B cell (primary cell): ENCODE data around the gene AKAP6. TPM values are rescaled to one million over a fixed set of nuclear protein-coding genes. Genes with fewer than 3 reads are reported as not detected.

Source experiments
- ATAC-seq: fragments of 200-7000 bp; cut with Tn5 transposase; one replicate; pipeline ENCODE4 v1.10.0; 2021; ENCODE audit warnings: low read depth, mild to moderate bottlenecking, moderate number of reproducible peaks, moderate library complexity
- CTCF ChIA-PET: fragments of 350-600 bp; sonication (Branson Sonifier 250); formaldehyde crosslinking; loops from one replicate; lab custom pipeline; 2021; ENCODE audit warnings: antibody characterized with exemption, inconsistent platforms; lab: Charles Lee
- POLR2A ChIA-PET: fragments of 350-600 bp; sonication (Branson Sonifier 250); formaldehyde crosslinking; loops from one replicate; lab custom pipeline; 2021; ENCODE audit warnings: antibody characterized with exemption; lab: Charles Lee
- DNase-seq: peaks from one replicate; pipeline ENCODE4 v3.0.0; 2013
- H2AFZ ChIP-seq: 2 replicates; pipeline ENCODE4 v1.6.1; 2012; ENCODE audit warnings: mild to moderate bottlenecking, low read depth, low read length; ENCODE audit not compliant: insufficient read depth, poor library complexity, severe bottlenecking
- H3K27ac ChIP-seq, 2 donors: 1 replicate in 1 of 2; 2 replicates in 1 of 2; pipeline ENCODE4 v1.5.1; 2012 to 2013; ENCODE audit warnings: low read length in 2 of 2, mild to moderate bottlenecking in 2 of 2, moderate library complexity in 1 of 2
- H3K27me3 ChIP-seq, 4 experiments: fragments of 200-600 bp in 1 of 4; sonication (generic) in 1 of 4; replicated peaks in 1 of 4; 1 replicate in 2 of 4; 2 replicates in 2 of 4; pipeline versions ENCODE4 v1.6.1 to v1.7.0; 2013 to 2016; ENCODE audit warnings: low read length in 3 of 4, mild to moderate bottlenecking in 2 of 4, mixed read lengths in 1 of 4, moderate library complexity in 1 of 4; ENCODE audit not compliant: insufficient read depth in 4 of 4, control insufficient read depth in 3 of 4; ENCODE audit errors: control extremely low read depth in 1 of 4
- H3K36me3 ChIP-seq, 2 experiments: replicated peaks in 1 of 2; 1 replicate in 1 of 2; 2 replicates in 1 of 2; pipeline versions ENCODE4 v1.6.1 to v1.7.1; 2013; ENCODE audit warnings: low read length in 1 of 2; ENCODE audit not compliant: insufficient read depth in 2 of 2, control insufficient read depth in 1 of 2; ENCODE audit errors: control extremely low read depth in 1 of 2, extremely low read depth in 1 of 2
- H3K4me1 ChIP-seq, 2 donors: fragments of 200-600 bp in 1 of 2; sonication (generic) in 1 of 2; 1 replicate in 1 of 2; 2 replicates in 1 of 2; pipeline versions ENCODE4 v1.5.1 to v1.6.1; 2013 to 2017; ENCODE audit warnings: low read length in 2 of 2; ENCODE audit not compliant: control insufficient read depth in 2 of 2, insufficient read depth in 2 of 2
- H3K4me2 ChIP-seq: replicated peaks from 2 replicates; pipeline ENCODE3; 2012; ENCODE audit warnings: mild to moderate bottlenecking, low read depth, low read length; ENCODE audit not compliant: poor library complexity, severe bottlenecking
- H3K4me3 ChIP-seq, 5 experiments: fragments of 200-600 bp in 1 of 5; sonication (generic) in 1 of 5; 1 replicate in 3 of 5; 2 replicates in 2 of 5; pipeline versions ENCODE4 v1.5.1 to v1.7.0; 2011 to 2016; ENCODE audit warnings: low read length in 4 of 5, mild to moderate bottlenecking in 4 of 5, low read depth in 2 of 5, control low read depth in 1 of 5, moderate library complexity in 1 of 5; ENCODE audit not compliant: insufficient read depth in 1 of 5; ENCODE audit errors: control extremely low read depth in 1 of 5, extremely low read depth in 1 of 5
- H3K79me2 ChIP-seq: fragments of 200-600 bp; sonication (generic); one replicate; pipeline ENCODE4 v1.6.0; 2016; ENCODE audit warnings: low read length; ENCODE audit not compliant: control insufficient read depth, insufficient read depth
- H3K9ac ChIP-seq: fragments of 200-600 bp; sonication (generic); 2 replicates; pipeline ENCODE4 v1.6.1; 2017; ENCODE audit warnings: mild to moderate bottlenecking, low read length, moderate library complexity
- H3K9me3 ChIP-seq, 3 donors: one replicate each; pipeline versions ENCODE4 v1.6.1 to v1.7.1; 2013; ENCODE audit warnings: low read length in 2 of 3; ENCODE audit not compliant: control insufficient read depth in 2 of 3, insufficient read depth in 1 of 3; ENCODE audit errors: control extremely low read depth in 1 of 3
- H4K20me1 ChIP-seq: 2 replicates; pipeline ENCODE4 v1.6.0; 2012; ENCODE audit warnings: mild to moderate bottlenecking, low read length; ENCODE audit not compliant: insufficient read depth, control insufficient read depth, poor library complexity, severe bottlenecking
- H3K27ac Mint-ChIP-seq: one replicate; pipeline ENCODE4 v1.8.0; 2021; ENCODE audit warnings: mixed read lengths
- H3K27me3 Mint-ChIP-seq: one replicate; pipeline ENCODE4 v1.8.0; 2021; ENCODE audit warnings: mixed read lengths
- H3K4me1 Mint-ChIP-seq: one replicate; pipeline ENCODE4 v1.8.0; 2021; ENCODE audit warnings: mixed read lengths
- H3K4me3 Mint-ChIP-seq: one replicate; pipeline ENCODE4 v1.8.0; 2021; ENCODE audit warnings: mixed read lengths
- H3K9me3 Mint-ChIP-seq: one replicate; pipeline ENCODE4 v1.8.0; 2022; ENCODE audit warnings: mixed read lengths; ENCODE audit not compliant: insufficient read depth
- CTCF ChIP-seq: fragments of 200-600 bp; IDR thresholded peaks from one replicate; pipeline ENCODE4 v1.8.0; 2022; ENCODE audit warnings: antibody characterized with exemption, mild to moderate bottlenecking
- EZH2 ChIP-seq: IDR thresholded peaks from 2 replicates; pipeline ENCODE4 v1.6.1; 2012; ENCODE audit warnings: borderline replicate concordance, low read depth, mild to moderate bottlenecking, moderate library complexity, low read length; ENCODE audit not compliant: insufficient read depth, poor library complexity, severe bottlenecking
- WGBS: methylation state at CpG from one replicate; pipeline ENCODE4 v1.1.5; 2013; ENCODE audit warnings: missing lambda C conversion rate; ENCODE audit not compliant: insufficient coverage; 5-methylcytosine and 5-hydroxymethylcytosine counted together
- intact Hi-C: fragments of 100-400 bp; cut with micrococcal nuclease; formaldehyde crosslinking; loops from one replicate; pipeline ENCODE4 v1.10.0; 2022
- polyA plus RNA-seq: library from polyadenylated mRNA; depleted of rRNA; stranded (reverse); fragments of >200 nt; gene quantifications from 2 replicates; pipeline ENCODE4 v1.2.3, GENCODE V29; 2012
- total RNA-seq, 2 donors: library from RNA; stranded (reverse); fragments of 120-200 nt in 1 of 2; gene quantifications; 1 replicate in 1 of 2; 2 replicates in 1 of 2; pipeline versions ENCODE4 v1.2.3 to v1.2.4, GENCODE V29; 2013 to 2022

The AKAP6 gene
- total and polyA plus RNA-seq, 2 donors (not counting 1 experiment from before 2014, with no cell fraction given): 1.4 to 2.8 TPM

GRCh38 chr14:32571551-32571950 is 242.5 kb downstream of the AKAP6 start:
- Histone ChIP-seq H2AFZ (no peak overlapping the region), H3K79me2 (no peaks in the 10 kb centered on the region), H3K4me2 (no peak overlapping the region), H4K20me1 (no peaks in the 10 kb centered on the region), H3K27ac (no peak overlapping the region), H3K9ac (no peak overlapping the region), H3K27me3 (no peaks in the 10 kb centered on the region), H3K4me1 (no peaks in the 10 kb centered on the region), H3K4me3 (no peak overlapping the region), H3K36me3 (no peaks in the 10 kb centered on the region), H3K9me3 (no peaks in the 10 kb centered on the region)
- DNase-seq: no peak
- H3K27me3 Mint-ChIP-seq: peaks cover 22% of the 10 kb centered on the region
- no CpG with 5 or more reads among the region's 2 CpGs for WGBS
- H3K9me3 Mint-ChIP-seq: no peaks in the 10 kb centered on the region
- no peaks in the 10 kb centered on the region for H3K4me1 Mint-ChIP-seq
- no peak overlapping the region for H3K4me3 Mint-ChIP-seq
- ChIA-PET CTCF (interaction anchor here (1.8 kb wide), 1 partner anchor 1221 kb away, joined by 5 read pairs; no protein-coding TSS in a partner anchor), POLR2A (no interaction called here)
- no peak overlapping the region for H3K27ac Mint-ChIP-seq
- intact Hi-C loops: no loop called here
- ATAC-seq: no peak
- no peak for TF ChIP-seq EZH2
- TF ChIP-seq CTCF: no peak

GRCh38 chr14:32571995-32572866 is 243.1 kb downstream of the AKAP6 start:
- no peak overlapping the region for H3K27ac Mint-ChIP-seq
- ChIA-PET POLR2A (no interaction called here), CTCF (no interaction called here)
- H4K20me1 ChIP-seq: no peaks in the 10 kb centered on the region
- no peaks in the 10 kb centered on the region for H3K36me3 ChIP-seq
- H2AFZ ChIP-seq: no peak overlapping the region
- no peak overlapping the region for H3K27ac ChIP-seq
- intact Hi-C loops: no loop called here
- no peaks in the 10 kb centered on the region for H3K79me2 ChIP-seq
- no peak for TF ChIP-seq CTCF
- TF ChIP-seq EZH2: no peak
- H3K27me3 Mint-ChIP-seq: peaks cover 28% of the 10 kb centered on the region
- H3K4me3 Mint-ChIP-seq: no peak overlapping the region
- H3K27me3 ChIP-seq: no peaks in the 10 kb centered on the region
- no peaks in the 10 kb centered on the region for H3K9me3 ChIP-seq
- no peaks in the 10 kb centered on the region for H3K4me1 Mint-ChIP-seq
- ATAC-seq: no peak
- H3K9ac ChIP-seq: no peak overlapping the region
- no peak overlapping the region for H3K4me2 ChIP-seq
- no peak for DNase-seq
- no peak overlapping the region for H3K4me3 ChIP-seq
- no peaks in the 10 kb centered on the region for H3K4me1 ChIP-seq
- WGBS: 60% methylated on average over 2 of the region's 7 CpGs
- H3K9me3 Mint-ChIP-seq: no peaks in the 10 kb centered on the region
